ENCODE results near the gene DLL4.

DLL4 gene

DNA sequence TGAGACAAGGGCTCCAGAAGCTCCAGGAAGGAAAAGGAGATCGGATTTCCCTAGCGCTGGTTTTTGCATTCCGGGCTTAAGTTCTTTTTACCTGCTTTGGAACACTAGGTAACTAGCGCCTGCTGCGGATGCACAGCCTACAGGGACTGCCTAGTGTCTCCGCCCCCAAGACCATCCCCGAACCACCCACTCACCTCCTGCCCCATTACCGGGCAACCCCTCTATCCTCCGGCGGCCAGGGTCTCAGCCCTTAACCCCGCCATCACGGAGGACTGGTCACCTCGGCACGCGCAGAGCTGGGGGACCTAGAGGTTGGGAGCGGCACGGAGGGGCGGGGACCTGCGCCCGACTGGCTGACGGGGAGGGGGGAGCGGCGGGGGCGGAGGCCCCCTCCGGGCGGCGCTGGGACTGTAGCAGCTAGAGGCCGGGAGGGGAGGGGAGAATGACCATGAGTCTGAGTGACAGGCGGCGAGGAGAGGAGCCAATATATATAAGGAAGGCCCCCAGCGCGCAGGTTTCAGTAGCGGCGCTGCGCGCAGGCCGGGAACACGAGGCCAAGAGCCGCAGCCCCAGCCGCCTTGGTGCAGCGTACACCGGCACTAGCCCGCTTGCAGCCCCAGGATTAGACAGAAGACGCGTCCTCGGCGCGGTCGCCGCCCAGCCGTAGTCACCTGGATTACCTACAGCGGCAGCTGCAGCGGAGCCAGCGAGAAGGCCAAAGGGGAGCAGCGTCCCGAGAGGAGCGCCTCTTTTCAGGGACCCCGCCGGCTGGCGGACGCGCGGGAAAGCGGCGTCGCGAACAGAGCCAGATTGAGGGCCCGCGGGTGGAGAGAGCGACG is at the start of gene DLL4:
Gene DLL4, plus strand, starts transcription at position 520 of the 839 bp plus-strand sequence. CDS start 329 bp downstream, outside the sequence.
- Histone ChIP-seq H3K27ac (peak within 1 kb of the TSS in 1 of 2 donors; percentile 27), H3K4me3 (peak within 1 kb of the TSS; percentile 70)
- no peak for DNase-seq (ENCODE audit: low spot score)
- TF ChIP-seq, protein P1, sequence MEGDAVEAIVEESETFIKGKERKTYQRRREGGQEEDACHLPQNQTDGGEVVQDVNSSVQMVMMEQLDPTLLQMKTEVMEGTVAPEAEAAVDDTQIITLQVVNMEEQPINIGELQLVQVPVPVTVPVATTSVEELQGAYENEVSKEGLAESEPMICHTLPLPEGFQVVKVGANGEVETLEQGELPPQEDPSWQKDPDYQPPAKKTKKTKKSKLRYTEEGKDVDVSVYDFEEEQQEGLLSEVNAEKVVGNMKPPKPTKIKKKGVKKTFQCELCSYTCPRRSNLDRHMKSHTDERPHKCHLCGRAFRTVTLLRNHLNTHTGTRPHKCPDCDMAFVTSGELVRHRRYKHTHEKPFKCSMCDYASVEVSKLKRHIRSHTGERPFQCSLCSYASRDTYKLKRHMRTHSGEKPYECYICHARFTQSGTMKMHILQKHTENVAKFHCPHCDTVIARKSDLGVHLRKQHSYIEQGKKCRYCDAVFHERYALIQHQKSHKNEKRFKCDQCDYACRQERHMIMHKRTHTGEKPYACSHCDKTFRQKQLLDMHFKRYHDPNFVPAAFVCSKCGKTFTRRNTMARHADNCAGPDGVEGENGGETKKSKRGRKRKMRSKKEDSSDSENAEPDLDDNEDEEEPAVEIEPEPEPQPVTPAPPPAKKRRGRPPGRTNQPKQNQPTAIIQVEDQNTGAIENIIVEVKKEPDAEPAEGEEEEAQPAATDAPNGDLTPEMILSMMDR (IDR thresholded peaks at IDR 0.05) = no peak

GRCh38 chr15:40879609-40880008 is 49.5 kb upstream of the DLL4 start:
- Histone ChIP-seq H3K4me3 (no peak overlapping the region), H3K27ac (no peak overlapping the region)
- DNase-seq (ENCODE audit: low spot score) = no peak
- TF ChIP-seq, protein P1 (IDR thresholded peaks at IDR 0.05) = no peak

- no peak overlapping the region for H3K27ac ChIP-seq
- no peak for DNase-seq (ENCODE audit: low spot score)
- TF ChIP-seq, protein P1 (IDR thresholded peaks at IDR 0.05) = no peak
- no peak overlapping the region for H3K4me3 ChIP-seq
Measured at GRCh38 chr15:40881351-40881750, 47.8 kb upstream of the DLL4 start.

DNA sequence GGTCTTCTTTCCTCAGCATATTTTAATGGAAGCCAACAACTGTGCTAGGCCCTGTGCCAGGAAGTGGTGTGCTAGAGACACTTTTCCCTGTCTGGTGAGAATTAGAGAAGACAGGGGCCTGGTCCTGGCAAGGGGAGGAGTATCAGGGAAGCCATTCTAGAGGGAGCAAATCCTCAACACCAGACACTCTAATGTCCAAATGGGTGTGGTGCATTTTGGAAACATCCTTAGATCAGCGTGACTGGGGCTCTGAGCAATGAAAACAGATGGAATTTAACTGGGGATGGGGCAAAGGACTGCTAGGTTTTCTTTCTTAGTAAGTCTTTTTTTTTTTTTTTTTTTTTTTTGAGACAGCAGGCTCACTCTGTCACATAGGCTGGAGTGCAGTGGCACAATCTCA is 42.6 kb upstream of the DLL4 start:
- H3K27ac ChIP-seq = no peak overlapping the region
- no peak for DNase-seq (ENCODE audit: low spot score)
- TF ChIP-seq, protein P1 (IDR thresholded peaks at IDR 0.05) = no peak
- no peak overlapping the region for H3K4me3 ChIP-seq

DNA sequence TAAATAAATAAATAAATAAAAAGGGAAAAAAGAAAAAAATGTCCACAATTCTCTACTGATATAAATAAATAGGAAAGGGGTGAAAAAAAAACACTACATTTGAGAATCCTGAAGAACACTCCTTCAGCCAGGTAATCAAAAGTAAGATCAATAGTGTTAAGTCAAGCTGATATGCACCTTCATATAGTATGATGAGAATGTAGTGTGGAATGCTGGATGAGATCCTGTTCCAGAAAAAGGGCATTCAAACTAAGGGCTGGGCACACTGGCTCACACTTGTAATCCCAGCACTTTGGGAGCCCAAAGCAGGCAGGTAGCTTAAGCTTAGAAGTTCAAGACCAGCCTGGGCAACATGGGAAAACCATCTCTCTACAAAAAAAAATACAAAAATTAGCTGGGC is 40.0 kb upstream of the DLL4 start:
- no peak for DNase-seq (ENCODE audit: low spot score)
- H3K4me3 ChIP-seq = no peak overlapping the region
- H3K27ac ChIP-seq = no peak overlapping the region
- TF ChIP-seq, protein P1 (IDR thresholded peaks at IDR 0.05) = no peak

DNA sequence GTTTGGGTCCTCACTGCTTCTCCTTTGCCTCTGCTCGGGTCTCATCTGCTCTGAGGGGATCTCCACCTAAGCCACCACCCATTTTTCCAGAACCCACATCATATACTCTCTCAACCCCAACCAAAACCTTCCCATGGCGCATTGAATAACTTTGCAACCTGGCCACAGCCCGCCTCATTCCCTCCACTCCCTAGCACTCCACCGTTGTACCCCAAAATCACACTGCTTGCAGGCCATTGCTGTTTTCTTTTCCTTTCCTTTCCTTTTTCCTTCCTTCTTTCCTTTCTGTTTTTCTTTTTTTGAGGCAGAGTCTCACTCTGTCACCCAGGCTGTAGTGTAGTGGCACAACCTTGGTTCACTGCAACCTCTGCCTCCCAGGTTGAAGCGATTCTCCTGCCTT is 38.0 kb upstream of the DLL4 start:
- Histone ChIP-seq H3K27ac (no peak overlapping the region), H3K4me3 (no peak overlapping the region)
- TF ChIP-seq, protein P1 (IDR thresholded peaks at IDR 0.05) = no peak
- no peak for DNase-seq (ENCODE audit: low spot score)
